Astrocyte (in vitro differentiated cells and primary cell): Measurements from ENCODE around the gene ARID5B. TPM values are rescaled to one million over a fixed set of nuclear protein-coding genes. Genes with fewer than 3 reads are reported as not detected.
A peak's percentile ranks its signal among the peaks of the same experiment; 100 is the strongest.

Experiments
- DNase-seq: peaks from one replicate; pipeline ENCODE4 v3.0.0-alpha.2; 2010; ENCODE audit warnings: low read depth
- FAIRE-seq: peaks from 2 replicates; lab custom pipeline; 2011; peaks lifted over from hg19 to GRCh38; lab: Jason Lieb, UNC
- H2AFZ ChIP-seq: 2 replicates; pipeline ENCODE4 v1.6.0; 2012; ENCODE audit warnings: low read depth, low read length, inconsistent platforms
- H3K27ac ChIP-seq: 2 replicates; pipeline ENCODE4 v1.5.1; 2011; ENCODE audit warnings: low read depth, low read length, inconsistent platforms
- H3K27me3 ChIP-seq: 2 replicates; pipeline ENCODE4 v1.6.0; 2011; ENCODE audit warnings: low read length, inconsistent platforms; ENCODE audit not compliant: insufficient read depth
- H3K36me3 ChIP-seq: 2 replicates; pipeline ENCODE4 v1.5.1; 2011; ENCODE audit warnings: low read length, inconsistent platforms; ENCODE audit not compliant: insufficient read depth
- H3K4me1 ChIP-seq: 2 replicates; pipeline ENCODE4 v1.5.1; 2011; ENCODE audit warnings: low read length, inconsistent platforms; ENCODE audit not compliant: insufficient read depth
- H3K4me2 ChIP-seq: 2 replicates; pipeline ENCODE4 v1.6.0; 2012; ENCODE audit warnings: low read length, inconsistent platforms
- H3K4me3 ChIP-seq: 2 replicates; pipeline ENCODE4 v1.5.1; 2011; ENCODE audit warnings: low read depth, mild to moderate bottlenecking, low read length, inconsistent platforms; ENCODE audit not compliant: insufficient read depth
- H3K79me2 ChIP-seq: 2 replicates; pipeline ENCODE4 v1.6.0; 2012; ENCODE audit warnings: mild to moderate bottlenecking, low read length, inconsistent platforms; ENCODE audit not compliant: insufficient read depth
- H3K9ac ChIP-seq: 2 replicates; pipeline ENCODE4 v1.6.0; 2012; ENCODE audit warnings: mild to moderate bottlenecking, low read length, inconsistent platforms
- H3K9me3 ChIP-seq: 2 replicates; pipeline ENCODE4 v1.5.1; 2012; ENCODE audit warnings: low read depth, mild to moderate bottlenecking, low read length, inconsistent platforms; ENCODE audit not compliant: insufficient read depth
- H4K20me1 ChIP-seq: 2 replicates; pipeline ENCODE4 v1.6.0; 2012; ENCODE audit warnings: low read length, inconsistent platforms; ENCODE audit not compliant: insufficient read depth
- H3K27ac Mint-ChIP-seq: one replicate; pipeline ENCODE4 v1.8.0; 2021; ENCODE audit warnings: mild to moderate bottlenecking, mixed read lengths; ENCODE audit not compliant: unreplicated experiment
- H3K27me3 Mint-ChIP-seq: one replicate; pipeline ENCODE4 v1.8.0; 2021; ENCODE audit warnings: low read depth, mixed read lengths; ENCODE audit not compliant: unreplicated experiment
- H3K36me3 Mint-ChIP-seq: one replicate; pipeline ENCODE4 v1.8.0; 2021; ENCODE audit warnings: low read depth, mixed read lengths; ENCODE audit not compliant: unreplicated experiment
- H3K4me1 Mint-ChIP-seq: one replicate; pipeline ENCODE4 v1.8.0; 2021; ENCODE audit warnings: low read depth, mixed read lengths; ENCODE audit not compliant: unreplicated experiment
- H3K4me3 Mint-ChIP-seq: one replicate; pipeline ENCODE4 v1.8.0; 2021; ENCODE audit warnings: mild to moderate bottlenecking, moderate library complexity, mixed read lengths; ENCODE audit not compliant: unreplicated experiment
- H3K9me3 Mint-ChIP-seq: one replicate; pipeline ENCODE4 v1.8.0; 2021; ENCODE audit warnings: mild to moderate bottlenecking, mixed read lengths; ENCODE audit not compliant: unreplicated experiment
- CTCF ChIP-seq: IDR thresholded peaks from 2 replicates; pipeline ENCODE4 v1.5.1; 2011; ENCODE audit warnings: low read depth, mild to moderate bottlenecking, inconsistent platforms, low read length, moderate library complexity; ENCODE audit not compliant: insufficient read depth
- EZH2 ChIP-seq: IDR thresholded peaks from 2 replicates; pipeline ENCODE4 v1.6.1; 2012; ENCODE audit warnings: mild to moderate bottlenecking, low read length, inconsistent platforms; ENCODE audit not compliant: insufficient read depth
- total RNA-seq: library from RNA; stranded (reverse); gene quantifications from 2 replicates; pipeline ENCODE4 v1.2.1, GENCODE V29; 2021

ARID5B gene
- total RNA-seq, 1 donor from 2014 or later, result 66.0 TPM

- H3K4me3 ChIP-seq, result peak overlapping the region; percentile 91
- H3K4me2 ChIP-seq, result peak overlapping the region; percentile 98
- H4K20me1 ChIP-seq, result peaks cover 7% of the 10 kb centered on the region
- no peaks in the 10 kb centered on the region for H3K36me3 ChIP-seq
- peak overlapping the region; percentile 68 for H3K27ac Mint-ChIP-seq
- H3K9me3 ChIP-seq, result no peaks in the 10 kb centered on the region
- H3K79me2 ChIP-seq, result peaks cover 27% of the 10 kb centered on the region
- H3K27me3 ChIP-seq, result no peaks in the 10 kb centered on the region
- H3K9me3 Mint-ChIP-seq, result no peaks in the 10 kb centered on the region
- H3K4me1 ChIP-seq, result peaks cover 39% of the 10 kb centered on the region
- H2AFZ ChIP-seq, result peak overlapping the region; percentile 29
- FAIRE-seq, result no peak
- peak overlapping the region; percentile 95 for H3K4me3 Mint-ChIP-seq
- no peaks in the 10 kb centered on the region for H3K36me3 Mint-ChIP-seq
- H3K9ac ChIP-seq, result peak overlapping the region; percentile 95
- peaks cover 29% of the 10 kb centered on the region for H3K4me1 Mint-ChIP-seq
- no peak for DNase-seq
- TF ChIP-seq EZH2 (no peak), CTCF (no peak)
- H3K27ac ChIP-seq, result peak overlapping the region; percentile 91
- H3K27me3 Mint-ChIP-seq, result no peaks in the 10 kb centered on the region
Observed at GRCh38 chr10:61899663-61899996, 1.9 kb upstream of the ARID5B start.

GRCh38 chr10:61899997-61900828 lies 1.3 kb upstream of the ARID5B start:
- H3K9ac ChIP-seq, result peak overlapping the region; percentile 95
- peak overlapping the region; percentile 100 for H3K27ac Mint-ChIP-seq

More at GRCh38 chr10:61899997-61900828, 1.3 kb upstream of the ARID5B start:
- peaks cover 10% of the 10 kb centered on the region for H4K20me1 ChIP-seq
- DNase-seq (peak; percentile 66), FAIRE-seq (no peak)
- peak overlapping the region; percentile 91 for H3K4me3 ChIP-seq
- H3K9me3 ChIP-seq, result no peaks in the 10 kb centered on the region
- peak overlapping the region; percentile 67 for H2AFZ ChIP-seq
- H3K36me3 ChIP-seq, result no peaks in the 10 kb centered on the region
- peak overlapping the region; percentile 98 for H3K4me2 ChIP-seq
- no peaks in the 10 kb centered on the region for H3K27me3 ChIP-seq
- H3K4me3 Mint-ChIP-seq, result peak overlapping the region; percentile 95
- no peaks in the 10 kb centered on the region for H3K36me3 Mint-ChIP-seq
- no peaks in the 10 kb centered on the region for H3K9me3 Mint-ChIP-seq
- no peak for TF ChIP-seq EZH2
- TF ChIP-seq CTCF, result no peak
- no peaks in the 10 kb centered on the region for H3K27me3 Mint-ChIP-seq
- H3K4me1 Mint-ChIP-seq, result peaks cover 29% of the 10 kb centered on the region
- H3K27ac ChIP-seq, result peak overlapping the region; percentile 97
- H3K4me1 ChIP-seq, result peaks cover 44% of the 10 kb centered on the region
- peaks cover 33% of the 10 kb centered on the region for H3K79me2 ChIP-seq
